Esophagus (tissue), 2 donors: Measurements from ENCODE around the gene TMCC3. TPM values are rescaled to one million over a fixed set of nuclear protein-coding genes. Genes with fewer than 3 reads are reported as not detected.
A peak's percentile ranks its signal among the peaks of the same experiment; 100 is the strongest.
"Not testable (repeated sequence)": the region's sequence is repeated elsewhere in the genome, so short reads cannot be mapped to it uniquely, and the experiment has no call there.

Source experiments
- H3K27ac ChIP-seq, 2 donors: one replicate each; pipeline ENCODE4 v1.5.1; 2013; ENCODE audit warnings: low read depth in 2 of 2, mild to moderate bottlenecking in 2 of 2, inconsistent platforms in 1 of 2, low read length in 1 of 2, moderate library complexity in 1 of 2
- H3K27me3 ChIP-seq, 2 donors: one replicate each; pipeline ENCODE4 v1.6.1; 2013; ENCODE audit warnings: low read length in 2 of 2, control low read depth in 1 of 2, mild to moderate bottlenecking in 1 of 2; ENCODE audit not compliant: insufficient read depth in 2 of 2, control insufficient read depth in 1 of 2
- H3K36me3 ChIP-seq, 2 donors: one replicate each; pipeline ENCODE4 v1.6.1; 2013; ENCODE audit warnings: low read length in 1 of 2; ENCODE audit not compliant: control insufficient read depth in 2 of 2, insufficient read depth in 2 of 2
- H3K4me1 ChIP-seq, 2 donors: one replicate each; pipeline ENCODE4 v1.6.1; 2013; ENCODE audit warnings: low read length in 1 of 2; ENCODE audit not compliant: control insufficient read depth in 2 of 2, insufficient read depth in 2 of 2
- H3K4me3 ChIP-seq, 2 donors: one replicate each; pipeline ENCODE4 v1.5.1; 2013; ENCODE audit warnings: low read length in 2 of 2, mild to moderate bottlenecking in 2 of 2, low read depth in 1 of 2, moderate library complexity in 1 of 2
- H3K9me3 ChIP-seq, 2 donors: one replicate each; pipeline ENCODE4 v1.6.1; 2013; ENCODE audit warnings: mild to moderate bottlenecking in 2 of 2, low read depth in 1 of 2, low read length in 1 of 2, moderate library complexity in 1 of 2; ENCODE audit not compliant: control insufficient read depth in 2 of 2, insufficient read depth in 1 of 2
- WGBS, 2 donors: extraction: QIAGEN DNeasy Blood & Tissue Kit; methylation state at CpG; one replicate each; pipeline ENCODE4 v1.1.7; 2013; 5-methylcytosine and 5-hydroxymethylcytosine counted together
- polyA plus RNA-seq, 2 donors: library from polyadenylated mRNA; stranded (reverse); fragments of 200-250 nt; gene quantifications; one replicate each; pipeline ENCODE4 v1.2.3, GENCODE V29; 2013
- donor health status: healthy with polysubstance abuse.
- donor health status: Bipolar disorder and iron deficiency.

TMCC3 gene
- polyA plus RNA-seq, 2 donors = 2.5 to 3.0 TPM

GRCh38 chr12:94553875-94554274 lies 96.5 kb downstream of the TMCC3 start:
- Histone ChIP-seq H3K4me1 (peaks cover 0 to 8% of the 10 kb centered on the region in 2 donors), H3K36me3 (no peaks in the 10 kb centered on the region), H3K9me3 (no peaks in the 10 kb centered on the region), H3K27ac (no peak overlapping the region), H3K4me3 (no peak overlapping the region), H3K27me3 (no peaks in the 10 kb centered on the region)
- 92% methylated on average over 15 of the region's 15 CpGs for WGBS, 2 donors

- H3K4me1 ChIP-seq = peaks cover 0 to 8% of the 10 kb centered on the region in 2 donors
- H3K9me3 ChIP-seq = no peaks in the 10 kb centered on the region
- WGBS, 2 donors = 38 to 39% methylated on average over 6 of the region's 6 CpGs
- no peaks in the 10 kb centered on the region for H3K27me3 ChIP-seq
- H3K36me3 ChIP-seq = no peaks in the 10 kb centered on the region
- H3K4me3 ChIP-seq = no peak overlapping the region
- peak overlapping the region in 1 of 2 donors; percentile 31 for H3K27ac ChIP-seq
Measured at GRCh38 chr12:94553130-94553519, 97.2 kb downstream of the TMCC3 start.

GRCh38 chr12:94551810-94552209 lies 98.5 kb downstream of the TMCC3 start:
- Histone ChIP-seq H3K4me1 (peaks cover 0 to 8% of the 10 kb centered on the region in 2 donors), H3K27me3 (no peaks in the 10 kb centered on the region), H3K9me3 (no peaks in the 10 kb centered on the region), H3K36me3 (no peaks in the 10 kb centered on the region), H3K4me3 (no peak overlapping the region), H3K27ac (no peak overlapping the region)
- WGBS, 2 donors = 95 to 96% methylated on average over 4 of the region's 4 CpGs

GRCh38 chr12:94550964-94551363 lies 99.4 kb downstream of the TMCC3 start:
- Histone ChIP-seq H3K27ac (no peak overlapping the region), H3K27me3 (no peaks in the 10 kb centered on the region), H3K9me3 (no peaks in the 10 kb centered on the region), H3K4me1 (peaks cover 2 to 8% of the 10 kb centered on the region in 2 donors), H3K4me3 (no peak overlapping the region), H3K36me3 (no peaks in the 10 kb centered on the region)
- WGBS, 2 donors = 83 to 87% methylated on average over 5 of the region's 5 CpGs

- 82 to 91% methylated on average over 5 of the region's 5 CpGs for WGBS, 2 donors
- H3K27ac ChIP-seq, H3K27me3 ChIP-seq, H3K36me3 ChIP-seq, H3K4me3 ChIP-seq, H3K9me3 ChIP-seq, H3K4me1 ChIP-seq: not testable (repeated sequence)
Measured at GRCh38 chr12:94548833-94549232, 101.5 kb downstream of the TMCC3 start.

- H3K27ac ChIP-seq = no peak overlapping the region
- H3K27me3 ChIP-seq = no peaks in the 10 kb centered on the region
- H3K9me3 ChIP-seq = no peaks in the 10 kb centered on the region
- 51 to 57% methylated on average over 17 of the region's 17 CpGs for WGBS, 2 donors
- peaks cover 0 to 2% of the 10 kb centered on the region in 2 donors for H3K4me1 ChIP-seq
- no peak overlapping the region for H3K4me3 ChIP-seq
- H3K36me3 ChIP-seq = no peaks in the 10 kb centered on the region
Measured at GRCh38 chr12:94545935-94546771, 104.2 kb downstream of the TMCC3 start.

GRCh38 chr12:94544355-94544754 lies 106.0 kb downstream of the TMCC3 start:
- no peaks in the 10 kb centered on the region for H3K9me3 ChIP-seq
- no peaks in the 10 kb centered on the region for H3K27me3 ChIP-seq
- H3K4me1 ChIP-seq = peaks cover 0 to 2% of the 10 kb centered on the region in 2 donors
- 87 to 90% methylated on average over 4 of the region's 4 CpGs for WGBS, 2 donors
- no peak overlapping the region for H3K27ac ChIP-seq
- H3K36me3 ChIP-seq = no peaks in the 10 kb centered on the region
- H3K4me3 ChIP-seq = no peak overlapping the region

- no peak overlapping the region for H3K4me3 ChIP-seq
- H3K27me3 ChIP-seq = no peaks in the 10 kb centered on the region
- H3K27ac ChIP-seq = no peak overlapping the region
- H3K9me3 ChIP-seq = no peaks in the 10 kb centered on the region
- H3K36me3 ChIP-seq = no peaks in the 10 kb centered on the region
- H3K4me1 ChIP-seq = no peaks in the 10 kb centered on the region
Measured at GRCh38 chr12:94538318-94538717, 112.0 kb downstream of the TMCC3 start.

- Histone ChIP-seq H3K36me3 (no peaks in the 10 kb centered on the region), H3K4me3 (no peak overlapping the region), H3K27ac (no peak overlapping the region), H3K9me3 (no peaks in the 10 kb centered on the region), H3K4me1 (no peaks in the 10 kb centered on the region), H3K27me3 (no peaks in the 10 kb centered on the region)
- 88 to 89% methylated on average over 11 of the region's 11 CpGs for WGBS, 2 donors
Measured at GRCh38 chr12:94536040-94536965, 114.1 kb downstream of the TMCC3 start.
